OCI-LY7 (cell line): ENCODE measurements around the gene GNG13. TPM values are rescaled to one million over a fixed set of nuclear protein-coding genes. Genes with fewer than 3 reads are reported as not detected.

ENCODE experiments used
- BruUV-seq: library from RNA; stranded (reverse); fragments of 400-500 nt; replicated peaks from 2 replicates; lab custom pipeline; 2021; lab: Mats Ljungman, UMichigan
- CTCF ChIA-PET: fragments of 300-600 bp; sonication (Branson Sonifier 250); formaldehyde crosslinking; loops from one replicate; lab custom pipeline; 2022; ENCODE audit warnings: antibody characterized with exemption; ENCODE audit not compliant: unreplicated experiment; lab: Charles Lee
- POLR2A ChIA-PET: fragments of 300-600 bp; sonication (Branson Sonifier 250); formaldehyde crosslinking; loops from one replicate; lab custom pipeline; 2022; ENCODE audit warnings: antibody characterized with exemption; lab: Charles Lee
- DNase-seq: peaks from one replicate; pipeline ENCODE4 v3.0.0-alpha.2; 2015; ENCODE audit warnings: low spot score
- H2AFZ ChIP-seq: fragments of 200-600 bp; sonication (generic), shearing (Covaris generic); 2 replicates; pipeline ENCODE4 v1.6.1; 2014; ENCODE audit warnings: mild to moderate bottlenecking, antibody characterized with exemption, low read length, moderate library complexity
- H3K27ac ChIP-seq: fragments of 200-600 bp; sonication (generic); 2 replicates; pipeline ENCODE4 v1.5.1; 2014; ENCODE audit warnings: mixed run types, low read depth, mild to moderate bottlenecking, moderate library complexity, low read length, inconsistent platforms; ENCODE audit not compliant: poor library complexity, severe bottlenecking
- H3K36me3 ChIP-seq: fragments of 200-600 bp; sonication (generic); 2 replicates; pipeline ENCODE4 v1.6.1; 2014; ENCODE audit warnings: mild to moderate bottlenecking, antibody characterized with exemption, low read length, moderate library complexity, mixed read lengths; ENCODE audit not compliant: insufficient read depth
- H3K4me1 ChIP-seq: fragments of 200-600 bp; sonication (generic); 2 replicates; pipeline ENCODE4 v1.5.1; 2014; ENCODE audit warnings: mild to moderate bottlenecking, low read length; ENCODE audit not compliant: insufficient read depth, poor library complexity, severe bottlenecking
- H3K4me2 ChIP-seq: fragments of 200-600 bp; sonication (generic); 2 replicates; pipeline ENCODE4 v1.6.1; 2014; ENCODE audit warnings: mild to moderate bottlenecking, low read length
- H3K4me3 ChIP-seq: fragments of 200-600 bp; sonication (generic); 2 replicates; pipeline ENCODE4 v1.5.1; 2014; ENCODE audit warnings: mild to moderate bottlenecking, low read depth, low read length; ENCODE audit not compliant: poor library complexity, severe bottlenecking
- H3K79me2 ChIP-seq: fragments of 200-600 bp; sonication (generic); 2 replicates; pipeline ENCODE4 v1.6.1; 2016; ENCODE audit warnings: low read depth, mild to moderate bottlenecking, low read length, moderate library complexity, mixed read lengths; ENCODE audit not compliant: insufficient read depth
- H3K9me2 ChIP-seq: fragments of 200-600 bp; sonication (generic); 2 replicates; pipeline ENCODE4 v1.6.1; 2016; ENCODE audit warnings: mild to moderate bottlenecking, low read length, mixed read lengths; ENCODE audit not compliant: insufficient read depth
- H3K9me3 ChIP-seq: fragments of 200-600 bp; sonication (generic); 2 replicates; pipeline ENCODE4 v1.6.1; 2014; ENCODE audit warnings: mild to moderate bottlenecking, mixed run types, low read length, mixed read lengths
- H4K20me1 ChIP-seq: fragments of 200-600 bp; sonication (generic); 2 replicates; pipeline ENCODE4 v1.6.1; 2014; ENCODE audit warnings: mild to moderate bottlenecking, antibody characterized with exemption, low read length, moderate library complexity, mixed read lengths; ENCODE audit not compliant: insufficient read depth
- EZH2phosphoT487 ChIP-seq: fragments of 200-600 bp; sonication (generic); IDR thresholded peaks from 2 replicates; pipeline ENCODE4 v1.6.1; 2018; ENCODE audit warnings: low read depth, borderline replicate concordance, mild to moderate bottlenecking, mixed run types, antibody characterized with exemption, low read length, moderate library complexity, mixed read lengths
- intact Hi-C: fragments of 100-400 bp; cut with micrococcal nuclease; formaldehyde crosslinking; loops from one replicate; pipeline ENCODE4 v1.10.0; 2022; ENCODE audit not compliant: unreplicated experiment
- total RNA-seq, 2 experiments: library from RNA; depleted of rRNA in 1 of 2; stranded (reverse); fragments of >200 nt in 1 of 2; shearing (Covaris generic) in 1 of 2; gene quantifications; 2 replicates each; pipeline ENCODE4 v1.2.3, GENCODE V29; 2014 to 2022
- TF ChIP-seq, protein P1 (sequence below): fragments of 200-600 bp; sonication (generic); conservative IDR thresholded peaks from 2 replicates; pipeline ENCODE4 v1.5.1; 2014; ENCODE audit warnings: mild to moderate bottlenecking, antibody characterized with exemption, low read length, moderate library complexity, mixed read lengths

The GNG13 gene
- total RNA-seq, 2 experiments from 2014 or later = not detected

- no peak for DNase-seq
- Histone ChIP-seq H3K4me1 (peaks cover 6% of the 10 kb centered on the region), H4K20me1 (no peaks in the 10 kb centered on the region), H3K4me2 (no peak overlapping the region), H3K27ac (no peak overlapping the region), H3K9me2 (no peaks in the 10 kb centered on the region), H2AFZ (no peak overlapping the region), H3K79me2 (no peaks in the 10 kb centered on the region), H3K9me3 (no peaks in the 10 kb centered on the region), H3K4me3 (no peak overlapping the region), H3K36me3 (peaks cover 33% of the 10 kb centered on the region)
- no peak for TF ChIP-seq EZH2phosphoT487
- TF ChIP-seq, protein P1, sequence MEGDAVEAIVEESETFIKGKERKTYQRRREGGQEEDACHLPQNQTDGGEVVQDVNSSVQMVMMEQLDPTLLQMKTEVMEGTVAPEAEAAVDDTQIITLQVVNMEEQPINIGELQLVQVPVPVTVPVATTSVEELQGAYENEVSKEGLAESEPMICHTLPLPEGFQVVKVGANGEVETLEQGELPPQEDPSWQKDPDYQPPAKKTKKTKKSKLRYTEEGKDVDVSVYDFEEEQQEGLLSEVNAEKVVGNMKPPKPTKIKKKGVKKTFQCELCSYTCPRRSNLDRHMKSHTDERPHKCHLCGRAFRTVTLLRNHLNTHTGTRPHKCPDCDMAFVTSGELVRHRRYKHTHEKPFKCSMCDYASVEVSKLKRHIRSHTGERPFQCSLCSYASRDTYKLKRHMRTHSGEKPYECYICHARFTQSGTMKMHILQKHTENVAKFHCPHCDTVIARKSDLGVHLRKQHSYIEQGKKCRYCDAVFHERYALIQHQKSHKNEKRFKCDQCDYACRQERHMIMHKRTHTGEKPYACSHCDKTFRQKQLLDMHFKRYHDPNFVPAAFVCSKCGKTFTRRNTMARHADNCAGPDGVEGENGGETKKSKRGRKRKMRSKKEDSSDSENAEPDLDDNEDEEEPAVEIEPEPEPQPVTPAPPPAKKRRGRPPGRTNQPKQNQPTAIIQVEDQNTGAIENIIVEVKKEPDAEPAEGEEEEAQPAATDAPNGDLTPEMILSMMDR = no peak
- BruUV-seq = no TSS peak
- intact Hi-C loops = no loop called here
- CTCF ChIA-PET = no interaction called here
- POLR2A ChIA-PET = no interaction called here
Observed at GRCh38 chr16:799111-799947, 1.2 kb downstream of the GNG13 start.

DNA sequence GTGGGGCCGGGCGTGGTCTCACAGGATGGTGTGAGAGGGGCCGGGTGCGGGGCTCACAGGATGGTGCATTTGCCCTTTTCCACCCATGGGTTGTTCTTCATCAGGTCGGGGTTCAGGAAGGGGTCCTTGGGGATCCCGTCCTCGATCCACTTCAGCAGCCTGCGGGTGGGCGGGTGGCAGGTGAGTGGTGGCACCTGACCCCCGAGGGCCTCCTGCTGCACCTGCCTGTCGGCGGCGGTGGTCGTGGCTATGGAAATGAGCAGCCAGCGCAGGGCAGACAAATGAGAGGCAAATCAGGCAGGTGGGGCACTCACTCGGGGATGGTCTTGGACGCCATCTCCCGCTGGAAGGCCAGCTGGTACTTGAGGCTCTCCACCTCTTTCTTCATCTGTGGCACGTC, 1.9 kb downstream of the GNG13 start:
- CTCF ChIA-PET = no interaction called here
- POLR2A ChIA-PET = no interaction called here
- peaks cover 39% of the 10 kb centered on the region for H3K36me3 ChIP-seq
- H3K79me2 ChIP-seq = no peaks in the 10 kb centered on the region
- H3K9me2 ChIP-seq = no peaks in the 10 kb centered on the region
- no peaks in the 10 kb centered on the region for H4K20me1 ChIP-seq
- no peak overlapping the region for H3K4me2 ChIP-seq
- H2AFZ ChIP-seq = no peak overlapping the region
- no peak overlapping the region for H3K27ac ChIP-seq
- intact Hi-C loops = no loop called here
- no peaks in the 10 kb centered on the region for H3K9me3 ChIP-seq
- TF ChIP-seq EZH2phosphoT487 = no peak
- TF ChIP-seq, protein P1 = no peak
- no peak for DNase-seq
- H3K4me1 ChIP-seq = peaks cover 6% of the 10 kb centered on the region
- no peak overlapping the region for H3K4me3 ChIP-seq
- BruUV-seq = no TSS peak

DNA sequence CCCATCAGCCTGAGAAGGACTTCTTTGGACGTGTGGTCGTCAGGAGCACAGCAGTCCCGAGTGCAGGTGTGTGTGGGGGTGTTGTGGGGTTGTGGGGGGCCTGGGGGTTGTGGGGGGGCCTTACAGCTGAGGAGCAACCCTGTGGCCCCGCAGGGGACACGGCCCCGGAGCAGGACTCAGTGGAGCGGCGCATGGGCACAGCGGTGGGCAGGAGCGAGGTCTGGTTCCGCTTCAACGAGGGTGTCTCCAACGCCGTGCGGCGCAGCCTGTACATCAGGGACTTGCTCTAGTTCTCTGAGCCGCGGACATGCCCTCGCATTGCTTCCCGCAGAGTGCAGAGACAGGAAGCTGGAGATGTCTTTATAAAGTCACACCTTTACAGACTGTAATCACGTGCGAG, 2.8 kb downstream of the GNG13 start:
- CTCF ChIA-PET = no interaction called here
- Histone ChIP-seq H3K4me1 (peaks cover 6% of the 10 kb centered on the region), H3K27ac (no peak overlapping the region), H3K4me3 (no peak overlapping the region), H3K9me2 (no peaks in the 10 kb centered on the region), H3K36me3 (peaks cover 47% of the 10 kb centered on the region), H3K79me2 (no peaks in the 10 kb centered on the region), H3K9me3 (no peaks in the 10 kb centered on the region), H4K20me1 (no peaks in the 10 kb centered on the region), H2AFZ (no peak overlapping the region), H3K4me2 (no peak overlapping the region)
- TF ChIP-seq, protein P1 = no peak
- no peak for TF ChIP-seq EZH2phosphoT487
- no TSS peak for BruUV-seq
- POLR2A ChIA-PET = no interaction called here
- intact Hi-C loops = no loop called here
- no peak for DNase-seq
